ENCODE measurements around the gene RP9. TPM values are rescaled to one million over a fixed set of nuclear protein-coding genes. Genes with fewer than 3 reads are reported as not detected.

Gene RP9
- total and polyA plus RNA-seq, 2 of the 13 experiments (the other 11 are each of a cell fraction or from before 2014, with no cell fraction given): 14.2 to 18.6 TPM

- TF ChIP-seq ZBTB37 (CRISPR knock-in tag; IDR thresholded peaks at IDR 0.05): no peak
- TF ChIP-seq ZNF33A (CRISPR knock-in tag; IDR thresholded peaks at IDR 0.05; ENCODE audit: borderline replicate concordance): no peak
- no peak for TF ChIP-seq ZNF839 (CRISPR knock-in tag; IDR thresholded peaks at IDR 0.05; ENCODE audit: borderline replicate concordance)
- TF ChIP-seq ZNF775 (CRISPR knock-in tag; IDR thresholded peaks at IDR 0.05; ENCODE audit: borderline replicate concordance): no peak
- TF ChIP-seq ZMAT5 (CRISPR knock-in tag; IDR thresholded peaks at IDR 0.05; ENCODE audit: borderline replicate concordance, low read depth): no peak
- no peak for TF ChIP-seq TGIF2 (CRISPR knock-in tag; IDR thresholded peaks at IDR 0.05)
- peak; percentile 72; the same call in 1 of the 2 replicates for TF ChIP-seq ARID4A (CRISPR knock-in tag; IDR thresholded peaks at IDR 0.05; ENCODE audit: borderline replicate concordance)
- no peak for TF ChIP-seq PRDM4 (CRISPR knock-in tag; IDR thresholded peaks at IDR 0.05; ENCODE audit: borderline replicate concordance)
- TF ChIP-seq IKZF1 (IDR thresholded peaks at IDR 0.05): no peak
- TF ChIP-seq GABPB1 (CRISPR knock-in tag; IDR thresholded peaks at IDR 0.05): peak; percentile 90
- 0 out of 2 replicates have a peak, but pooled peaks have one; percentile 60 for TF ChIP-seq ZNF616 (CRISPR knock-in tag; IDR thresholded peaks at IDR 0.05; ENCODE audit: low read depth)
- no peak for TF ChIP-seq ZZZ3 (CRISPR knock-in tag; IDR thresholded peaks at IDR 0.05; ENCODE audit: borderline replicate concordance)
- no peak for TF ChIP-seq ZBTB38 (CRISPR knock-in tag; IDR thresholded peaks at IDR 0.05)
- no peak for TF ChIP-seq MED8 (CRISPR knock-in tag; IDR thresholded peaks at IDR 0.05; ENCODE audit: insufficient replicate concordance)
- no peak for TF ChIP-seq SYNCRIP (IDR thresholded peaks at IDR 0.05; ENCODE audit: insufficient read depth, low read depth, low read length)
- TF ChIP-seq KAT2B (IDR thresholded peaks at IDR 0.05; ENCODE audit: borderline replicate concordance, low read depth, low read length): no peak
- no peak for TF ChIP-seq ZNF17 (CRISPR knock-in tag; IDR thresholded peaks at IDR 0.05)
- TF ChIP-seq ATRX (CRISPR knock-in tag; IDR thresholded peaks at IDR 0.05; ENCODE audit: borderline replicate concordance): no peak
- TF ChIP-seq ZNF580 (CRISPR knock-in tag; IDR thresholded peaks at IDR 0.05; ENCODE audit: borderline replicate concordance, low read depth): no peak
- TF ChIP-seq PRMT3 (CRISPR knock-in tag; IDR thresholded peaks at IDR 0.05; ENCODE audit: borderline replicate concordance, low read depth): no peak
Observed at GRCh38 chr7:33109005-33109757, at the start of gene RP9 (continued).
